ENCODE measurements around the gene CDK7. TPM values are rescaled to one million over a fixed set of nuclear protein-coding genes. Genes with fewer than 3 reads are reported as not detected.

CDK7 gene
- total and polyA plus RNA-seq, 9 of the 15 experiments (the other 6 are each of a cell fraction or from before 2014, with no cell fraction given) = 41.7 to 143 (median 65.3) TPM

DNA sequence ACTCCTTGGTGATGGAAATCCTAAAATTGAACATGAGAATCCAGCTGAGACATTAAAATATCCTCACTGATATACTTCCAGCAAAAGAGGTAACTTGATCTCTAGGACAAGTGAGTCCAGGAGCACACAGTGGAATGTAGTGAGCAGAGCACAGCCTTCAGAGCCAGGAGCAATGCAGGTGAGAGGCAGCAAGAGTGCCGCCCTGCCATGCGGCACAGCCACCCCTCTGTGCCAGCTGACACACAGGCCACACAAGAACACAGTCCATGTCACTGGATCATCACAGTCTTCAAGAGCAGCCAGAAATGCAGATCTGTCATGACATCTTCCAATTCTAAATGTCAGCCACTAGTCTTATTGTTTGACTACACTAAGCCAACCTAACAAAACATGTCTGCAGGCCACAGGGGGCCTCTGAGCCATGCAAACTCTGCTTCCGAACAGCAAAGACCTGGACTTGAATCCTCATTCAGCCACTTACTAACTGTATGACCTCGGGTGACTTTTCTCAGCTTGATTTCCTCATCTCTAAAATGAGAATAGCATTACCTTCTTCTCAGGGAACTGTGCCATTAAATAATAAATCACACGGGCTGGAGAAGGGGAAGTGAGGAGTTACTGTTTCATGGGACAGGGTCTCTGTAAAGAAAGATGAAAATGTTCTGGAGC is 50.9 kb downstream of the CDK7 start (continued):
- TF ChIP-seq ARNT (IDR thresholded peaks at IDR 0.05) (no peak), ATF7 (IDR thresholded peaks at IDR 0.05) (no peak), ETS1 (conservative IDR thresholded peaks at IDR 0.05; ENCODE audit: control insufficient read depth, low read depth, low read length) (no peak), EHMT2 (IDR thresholded peaks at IDR 0.05) (no peak), MBD2 (IDR thresholded peaks at IDR 0.05; ENCODE audit: borderline replicate concordance, low read depth) (no peak), POLR3A (IDR thresholded peaks at IDR 0.05; ENCODE audit: borderline replicate concordance, extremely low read depth, insufficient read depth, insufficient read length) (no peak), ZNF695 (CRISPR knock-in tag; IDR thresholded peaks at IDR 0.05) (no peak), MAZ (CRISPR knock-in tag; conservative IDR thresholded peaks at IDR 0.05 in 1 of 2, IDR thresholded peaks at IDR 0.05 in 1 of 2) (no peak)
- TF ChIP-seq, protein P1, sequence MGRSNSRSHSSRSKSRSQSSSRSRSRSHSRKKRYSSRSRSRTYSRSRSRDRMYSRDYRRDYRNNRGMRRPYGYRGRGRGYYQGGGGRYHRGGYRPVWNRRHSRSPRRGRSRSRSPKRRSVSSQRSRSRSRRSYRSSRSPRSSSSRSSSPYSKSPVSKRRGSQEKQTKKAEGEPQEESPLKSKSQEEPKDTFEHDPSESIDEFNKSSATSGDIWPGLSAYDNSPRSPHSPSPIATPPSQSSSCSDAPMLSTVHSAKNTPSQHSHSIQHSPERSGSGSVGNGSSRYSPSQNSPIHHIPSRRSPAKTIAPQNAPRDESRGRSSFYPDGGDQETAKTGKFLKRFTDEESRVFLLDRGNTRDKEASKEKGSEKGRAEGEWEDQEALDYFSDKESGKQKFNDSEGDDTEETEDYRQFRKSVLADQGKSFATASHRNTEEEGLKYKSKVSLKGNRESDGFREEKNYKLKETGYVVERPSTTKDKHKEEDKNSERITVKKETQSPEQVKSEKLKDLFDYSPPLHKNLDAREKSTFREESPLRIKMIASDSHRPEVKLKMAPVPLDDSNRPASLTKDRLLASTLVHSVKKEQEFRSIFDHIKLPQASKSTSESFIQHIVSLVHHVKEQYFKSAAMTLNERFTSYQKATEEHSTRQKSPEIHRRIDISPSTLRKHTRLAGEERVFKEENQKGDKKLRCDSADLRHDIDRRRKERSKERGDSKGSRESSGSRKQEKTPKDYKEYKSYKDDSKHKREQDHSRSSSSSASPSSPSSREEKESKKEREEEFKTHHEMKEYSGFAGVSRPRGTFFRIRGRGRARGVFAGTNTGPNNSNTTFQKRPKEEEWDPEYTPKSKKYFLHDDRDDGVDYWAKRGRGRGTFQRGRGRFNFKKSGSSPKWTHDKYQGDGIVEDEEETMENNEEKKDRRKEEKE (IDR thresholded peaks at IDR 0.05; ENCODE audit: borderline replicate concordance in 1 of 2, control insufficient read depth in 1 of 2, low read depth in 2 of 2, low read length in 1 of 2) = no peak
- TF ChIP-seq, protein P2, sequence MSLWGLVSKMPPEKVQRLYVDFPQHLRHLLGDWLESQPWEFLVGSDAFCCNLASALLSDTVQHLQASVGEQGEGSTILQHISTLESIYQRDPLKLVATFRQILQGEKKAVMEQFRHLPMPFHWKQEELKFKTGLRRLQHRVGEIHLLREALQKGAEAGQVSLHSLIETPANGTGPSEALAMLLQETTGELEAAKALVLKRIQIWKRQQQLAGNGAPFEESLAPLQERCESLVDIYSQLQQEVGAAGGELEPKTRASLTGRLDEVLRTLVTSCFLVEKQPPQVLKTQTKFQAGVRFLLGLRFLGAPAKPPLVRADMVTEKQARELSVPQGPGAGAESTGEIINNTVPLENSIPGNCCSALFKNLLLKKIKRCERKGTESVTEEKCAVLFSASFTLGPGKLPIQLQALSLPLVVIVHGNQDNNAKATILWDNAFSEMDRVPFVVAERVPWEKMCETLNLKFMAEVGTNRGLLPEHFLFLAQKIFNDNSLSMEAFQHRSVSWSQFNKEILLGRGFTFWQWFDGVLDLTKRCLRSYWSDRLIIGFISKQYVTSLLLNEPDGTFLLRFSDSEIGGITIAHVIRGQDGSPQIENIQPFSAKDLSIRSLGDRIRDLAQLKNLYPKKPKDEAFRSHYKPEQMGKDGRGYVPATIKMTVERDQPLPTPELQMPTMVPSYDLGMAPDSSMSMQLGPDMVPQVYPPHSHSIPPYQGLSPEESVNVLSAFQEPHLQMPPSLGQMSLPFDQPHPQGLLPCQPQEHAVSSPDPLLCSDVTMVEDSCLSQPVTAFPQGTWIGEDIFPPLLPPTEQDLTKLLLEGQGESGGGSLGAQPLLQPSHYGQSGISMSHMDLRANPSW (CRISPR knock-in tag; IDR thresholded peaks at IDR 0.05) = no peak

Data from K562 (cell line).